ENCODE measurements around the gene GEMIN7. TPM values are rescaled to one million over a fixed set of nuclear protein-coding genes. Genes with fewer than 3 reads are reported as not detected.

GEMIN7 gene
- total RNA-seq: 31.2 and 35.2 TPM in 2 replicates

GRCh38 chr19:45079063-45079910, at the start of gene GEMIN7:
TSS of gene GEMIN7 (plus strand) at chr19:45079260. CDS start at chr19:45090115, 10,855 bp downstream.
- intact Hi-C loops (cut with micrococcal nuclease): loop anchor here (1.0 to 5.0 kb wide), 4 partner anchors 8 to 77 kb away; partner anchors contain the start of gene RELB

- intact Hi-C loops (cut with micrococcal nuclease): no loop called here
Observed at GRCh38 chr19:45030825-45031224, 48.2 kb upstream of the GEMIN7 start.

GRCh38 chr19:45032421-45032820, 46.6 kb upstream of the GEMIN7 start:
- intact Hi-C loops (cut with micrococcal nuclease): no loop called here

- intact Hi-C loops (cut with micrococcal nuclease): no loop called here
Observed at GRCh38 chr19:45035755-45036154, 43.3 kb upstream of the GEMIN7 start.

GRCh38 chr19:45037393-45038169, 41.5 kb upstream of the GEMIN7 start:
- intact Hi-C loops (cut with micrococcal nuclease): loop anchor here (2.0 kb wide), 3 partner anchors 21 to 1369 kb away; partner anchors contain the start of gene TOMM40

GRCh38 chr19:45038931-45039893, 39.8 kb upstream of the GEMIN7 start, which contains the start of gene CLASRP:
TSS of gene CLASRP (plus strand) at chr19:45039045. CDS start at chr19:45040213, 1,168 bp downstream.
- intact Hi-C loops (cut with micrococcal nuclease): loop anchor here (1.0 to 2.0 kb wide), 11 partner anchors 20 to 1370 kb away; partner anchors contain the start of genes BLOC1S3, CLPTM1, MARK4 and TOMM40

- intact Hi-C loops (cut with micrococcal nuclease): no loop called here
Observed at GRCh38 chr19:45040059-45040771, 38.8 kb upstream of the GEMIN7 start.

- intact Hi-C loops (cut with micrococcal nuclease): no loop called here
Observed at GRCh38 chr19:45041125-45041524, 37.9 kb upstream of the GEMIN7 start.

- intact Hi-C loops (cut with micrococcal nuclease): no loop called here
Observed at GRCh38 chr19:45045671-45046353, 33.2 kb upstream of the GEMIN7 start.

- intact Hi-C loops (cut with micrococcal nuclease): no loop called here
Observed at GRCh38 chr19:45046355-45046754, 32.7 kb upstream of the GEMIN7 start.

GRCh38 chr19:45047188-45047797, 31.8 kb upstream of the GEMIN7 start:
- intact Hi-C loops (cut with micrococcal nuclease): no loop called here

GRCh38 chr19:45049073-45049736, 29.9 kb upstream of the GEMIN7 start:
- intact Hi-C loops (cut with micrococcal nuclease): no loop called here

GRCh38 chr19:45050036-45050435, 29.0 kb upstream of the GEMIN7 start:
- intact Hi-C loops (cut with micrococcal nuclease): no loop called here

GRCh38 chr19:45051929-45052579, 27.0 kb upstream of the GEMIN7 start:
- intact Hi-C loops (cut with micrococcal nuclease): no loop called here

GRCh38 chr19:45056831-45057230, 22.2 kb upstream of the GEMIN7 start:
- intact Hi-C loops (cut with micrococcal nuclease): no loop called here

- intact Hi-C loops (cut with micrococcal nuclease): no loop called here
Observed at GRCh38 chr19:45057444-45057843, 21.6 kb upstream of the GEMIN7 start.

GRCh38 chr19:45058622-45059159, 20.4 kb upstream of the GEMIN7 start:
- intact Hi-C loops (cut with micrococcal nuclease): loop anchor here (1.0 to 2.0 kb wide), 7 partner anchors 19 to 155 kb away; partner anchors contain the start of genes CLASRP and GEMIN7

All from T-helper 1 cell treated with Interleukin-12 subunit alpha and Interleukin-12 subunit beta and Interleukin-4 antibody, amounts not matched to agents 30 ng/mL and 1 ng/mL, for 36 hours (primary cell).